K562 (cell line): ENCODE measurements around the gene ERO1B. TPM values are rescaled to one million over a fixed set of nuclear protein-coding genes. Genes with fewer than 3 reads are reported as not detected.
A peak's percentile ranks its signal among the peaks of the same experiment; 100 is the strongest.

Experiments used
- CBFA2T2 ChIP-seq: fragments of 450-650 bp; conservative IDR thresholded peaks from 2 replicates; pipeline ENCODE4 v1.6.1; 2017; ENCODE audit warnings: mild to moderate bottlenecking
- CCAR2 ChIP-seq: fragments of 200-400 bp; formaldehyde crosslinking; IDR thresholded peaks from 2 replicates; pipeline ENCODE4 v1.6.1; 2017; ENCODE audit warnings: mild to moderate bottlenecking, low read depth, low read length
- CHD7 ChIP-seq: fragments of 200-600 bp; sonication (generic); IDR thresholded peaks from one replicate; pipeline ENCODE4 v1.6.1; 2012; ENCODE audit warnings: mild to moderate bottlenecking, low read depth, low read length, inconsistent platforms
- CTBP1 ChIP-seq: fragments of 450-650 bp; IDR thresholded peaks from 2 replicates; pipeline ENCODE4 v1.6.1; 2016; ENCODE audit warnings: borderline replicate concordance
- GTF2E2 ChIP-seq: fragments of 200-800 bp; sonication (Bioruptor generic); IDR thresholded peaks from 2 replicates; pipeline ENCODE4 v1.6.1; 2016; ENCODE audit warnings: missing genetic modification characterization, missing compliant biosample characterization
- MTA2 ChIP-seq: fragments of 450-650 bp; IDR thresholded peaks from 2 replicates; pipeline ENCODE4 v1.6.1; 2016; ENCODE audit warnings: low read depth
- NCOA1 ChIP-seq: fragments of 450-650 bp; IDR thresholded peaks from 2 replicates; pipeline ENCODE4 v1.6.1; 2016; ENCODE audit warnings: low read depth
- PTRF ChIP-seq: fragments of 450-650 bp; IDR thresholded peaks from 2 replicates; pipeline ENCODE4 v1.6.1; 2016; ENCODE audit warnings: mild to moderate bottlenecking, missing genetic modification characterization, missing compliant biosample characterization
- SMAD4 ChIP-seq: fragments of 250-450 bp; sonication (Bioruptor Pico); conservative IDR thresholded peaks from 2 replicates; pipeline ENCODE4 v1.8.0; 2021; ENCODE audit warnings: inconsistent platforms, mild to moderate bottlenecking, moderate library complexity
- SP2 ChIP-seq: IDR thresholded peaks from 2 replicates; pipeline ENCODE4 v1.6.1; 2011; ENCODE audit warnings: mild to moderate bottlenecking, low read depth, low read length, moderate library complexity; ENCODE audit not compliant: poor library complexity, severe bottlenecking; ENCODE audit errors: extremely low read depth
- TFAM ChIP-seq: fragments of 250-450 bp; sonication (Bioruptor Pico); conservative IDR thresholded peaks from 2 replicates; pipeline ENCODE4 v1.5.0; 2021; ENCODE audit warnings: mild to moderate bottlenecking, moderate library complexity
- THRB ChIP-seq: fragments of 450-650 bp; formaldehyde crosslinking; conservative IDR thresholded peaks from 2 replicates; pipeline ENCODE4 v1.4.0; 2022; ENCODE audit warnings: mild to moderate bottlenecking, missing genetic modification characterization
- ZNF76 ChIP-seq: fragments of 250-450 bp; sonication (Bioruptor Pico); IDR thresholded peaks from 2 replicates; pipeline ENCODE4 v1.4.0; 2020; ENCODE audit warnings: mild to moderate bottlenecking, moderate library complexity, borderline replicate concordance
- polyA plus RNA-seq, 8 experiments: library from polyadenylated mRNA; depleted of rRNA in 4 of 8; stranded (reverse) in 5 of 8; unstranded in 3 of 8; fragments of >200 nt; fragmentation: Nextera tagmentation in 2 of 8; fragmentation: Illumina TruSeq in 1 of 8; extraction: Ambion mirVana in 2 of 8; extraction: Trizol in 1 of 8; gene quantifications; 2 replicates each; pipeline versions ENCODE4 v1.2.1 to v1.2.3, GENCODE V29; 2011 to 2014; ENCODE audit warnings: inconsistent platforms in 1 of 8, missing spikeins in 1 of 8
- total RNA-seq, 7 experiments: library from RNA; depleted of rRNA in 6 of 7; stranded (reverse); fragments of >200 nt in 6 of 7; fragmentation: Illumina TruSeq in 2 of 7; extraction: Trizol in 2 of 7; gene quantifications; 2 replicates each; pipeline versions ENCODE4 v1.2.1 to v1.2.3, GENCODE V29; 2011 to 2021; ENCODE audit warnings: low replicate concordance in 1 of 7
- TF ChIP-seq, protein P1 (sequence below): fragments of 450-650 bp; formaldehyde crosslinking; IDR thresholded peaks from 2 replicates; pipeline ENCODE4 v1.4.0; 2020; ENCODE audit warnings: mild to moderate bottlenecking, moderate library complexity

The ERO1B gene
- total and polyA plus RNA-seq, 9 of the 15 experiments (the other 6 are each of a cell fraction or from before 2014, with no cell fraction given), result 0.59 to 6.4 (median 4.2) TPM

DNA sequence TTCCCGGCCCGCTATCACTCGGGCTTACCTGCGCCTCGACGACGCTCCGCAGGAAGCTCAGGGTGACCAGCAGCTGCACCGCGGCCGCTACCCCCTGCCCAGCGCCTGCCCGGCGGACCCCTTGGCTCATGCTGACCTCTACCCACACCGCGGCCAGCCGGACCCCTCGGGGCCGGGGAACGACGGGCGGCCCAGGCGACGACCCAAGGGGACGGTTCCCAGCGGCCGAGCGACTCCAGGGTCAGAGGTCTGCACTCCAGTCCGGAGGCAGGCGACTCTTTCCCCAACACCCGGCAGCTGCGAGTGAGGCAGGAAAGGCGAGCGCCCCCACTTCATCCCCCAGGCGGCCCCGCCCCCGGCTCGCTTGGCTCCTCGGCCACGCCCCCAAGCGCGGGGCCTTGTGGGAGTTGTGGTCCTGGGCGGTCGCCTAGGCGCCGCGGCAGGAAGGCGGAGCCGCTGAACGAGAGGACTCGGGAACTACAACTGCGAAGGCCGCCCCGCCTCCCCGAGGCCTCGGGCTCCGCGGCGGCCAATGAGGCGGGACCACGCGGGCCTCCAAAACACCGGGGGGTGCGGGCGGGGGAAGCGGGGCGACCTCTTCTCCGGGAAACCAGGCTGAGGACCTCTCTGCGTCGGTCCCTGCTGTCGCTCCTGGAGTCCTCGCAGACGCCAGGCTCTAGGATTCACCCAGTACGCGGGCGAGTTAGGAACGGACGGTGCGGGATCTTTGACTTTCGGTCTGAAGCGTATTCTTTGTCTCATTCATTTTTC, at the start of gene ERO1B (continued):
- TF ChIP-seq CCAR2 (no peak), SMAD4 (CRISPR knock-in tag) (no peak), SP2 (no peak), TFAM (no peak), PTRF (tag) (no peak), GTF2E2 (no peak), CBFA2T2 (no peak), MTA2 (no peak), THRB (CRISPR knock-in tag) (0 out of 2 replicates have a peak, but pooled peaks have one; percentile 53), ZNF76 (CRISPR knock-in tag) (0 out of 2 replicates have a peak, but pooled peaks have one; percentile 62), NCOA1 (no peak), CHD7 (no peak), CTBP1 (peak; percentile 29)
- TF ChIP-seq, protein P1, sequence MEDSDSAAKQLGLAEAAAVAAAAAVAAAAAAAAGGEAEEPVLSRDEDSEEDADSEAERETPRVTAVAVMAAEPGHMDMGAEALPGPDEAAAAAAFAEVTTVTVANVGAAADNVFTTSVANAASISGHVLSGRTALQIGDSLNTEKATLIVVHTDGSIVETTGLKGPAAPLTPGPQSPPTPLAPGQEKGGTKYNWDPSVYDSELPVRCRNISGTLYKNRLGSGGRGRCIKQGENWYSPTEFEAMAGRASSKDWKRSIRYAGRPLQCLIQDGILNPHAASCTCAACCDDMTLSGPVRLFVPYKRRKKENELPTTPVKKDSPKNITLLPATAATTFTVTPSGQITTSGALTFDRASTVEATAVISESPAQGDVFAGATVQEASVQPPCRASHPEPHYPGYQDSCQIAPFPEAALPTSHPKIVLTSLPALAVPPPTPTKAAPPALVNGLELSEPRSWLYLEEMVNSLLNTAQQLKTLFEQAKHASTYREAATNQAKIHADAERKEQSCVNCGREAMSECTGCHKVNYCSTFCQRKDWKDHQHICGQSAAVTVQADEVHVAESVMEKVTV (CRISPR knock-in tag), result no peak
